A204.1 (cell line): ENCODE data around the gene RNF14.

Experiments used
- FAIRE-seq: peaks from 2 replicates; lab custom pipeline; 2012; peaks lifted over from hg19 to GRCh38; lab: Jason Lieb, UNC

RNF14 gene

DNA sequence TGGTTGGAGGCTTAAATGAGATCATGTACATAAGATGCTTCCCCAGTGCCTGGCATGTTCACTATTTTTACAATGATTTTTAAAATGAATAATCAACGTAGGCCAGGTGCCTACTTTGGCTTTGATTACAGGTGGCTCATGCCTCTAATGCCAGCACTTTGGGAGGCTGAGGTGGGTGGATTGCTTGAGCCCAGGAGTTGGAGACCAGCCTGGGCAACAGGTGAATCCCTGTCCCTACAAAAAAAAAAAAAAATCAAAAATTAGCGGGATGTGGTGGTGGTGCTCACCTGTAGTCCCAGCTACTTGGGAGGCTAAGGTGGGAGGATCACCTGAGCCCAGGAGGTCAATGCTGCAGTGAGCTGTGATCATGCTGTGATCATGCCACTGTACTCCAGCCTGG, 20.1 kb upstream of the RNF14 start:
- FAIRE-seq, result no peak

GRCh38 chr5:141949511-141949910, 19.4 kb upstream of the RNF14 start:
- no peak for FAIRE-seq

GRCh38 chr5:141950207-141951005, 18.5 kb upstream of the RNF14 start:
- FAIRE-seq, result no peak

DNA sequence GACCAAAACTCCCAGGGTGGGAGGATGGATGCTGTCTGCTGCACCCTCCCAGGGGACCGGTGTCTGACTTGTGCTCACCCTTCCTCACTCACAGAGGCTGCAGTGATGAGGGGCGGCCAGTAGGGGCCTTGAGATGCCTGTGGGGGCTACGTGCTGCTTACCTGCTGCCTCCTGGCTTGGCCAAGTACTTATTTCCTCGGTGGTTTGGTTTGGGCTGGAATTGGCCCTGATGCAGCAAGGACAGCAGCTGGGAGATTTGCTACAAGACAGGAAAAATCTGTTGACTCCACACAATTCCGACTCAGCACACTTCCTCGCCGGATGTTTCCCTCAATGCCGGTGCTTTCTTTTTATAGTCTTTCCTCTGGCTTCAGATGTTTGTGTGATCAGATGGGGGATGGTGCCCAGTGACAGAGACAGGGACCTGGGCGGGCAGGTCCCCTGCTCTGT, 17.5 kb upstream of the RNF14 start:
- FAIRE-seq, result no peak

DNA sequence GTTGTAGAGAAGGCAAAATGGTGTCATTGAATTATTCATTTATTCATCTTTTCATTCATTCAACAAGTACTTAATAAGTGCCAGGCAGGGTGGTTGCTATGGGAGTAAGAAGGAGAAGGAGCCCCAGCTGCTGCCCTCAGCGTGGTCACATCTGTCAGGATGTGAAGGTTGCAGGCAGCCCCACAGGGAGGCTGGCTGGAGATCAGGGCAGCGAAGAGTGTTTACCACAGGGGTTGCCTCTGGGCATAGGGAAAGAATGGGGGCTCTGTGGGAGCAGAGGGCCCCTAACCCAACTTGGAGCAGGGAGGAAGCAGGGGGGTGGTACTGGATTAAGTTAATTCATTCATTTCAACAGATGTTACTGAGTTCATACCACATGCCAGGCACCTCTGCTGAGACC, 16.9 kb upstream of the RNF14 start:
- no peak for FAIRE-seq

DNA sequence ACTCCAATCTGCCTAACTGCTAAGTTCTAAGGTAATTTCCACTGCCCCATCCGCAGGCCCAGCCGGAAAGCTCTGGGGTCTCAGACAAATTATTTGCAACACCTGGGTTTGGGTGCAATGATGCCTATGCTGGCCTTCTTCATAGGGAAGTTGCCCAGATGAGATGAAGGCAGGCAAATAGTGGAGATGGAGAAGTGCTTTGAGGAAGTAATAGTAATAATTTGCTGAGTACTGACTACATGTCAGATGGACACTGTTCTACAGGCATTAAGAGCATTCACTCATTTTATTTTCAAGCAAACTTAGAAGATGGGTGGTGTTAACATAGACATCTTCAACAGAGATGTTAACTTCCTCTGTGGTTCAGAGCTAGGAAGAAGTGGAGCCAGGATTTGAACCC, 14.7 kb upstream of the RNF14 start:
- no peak for FAIRE-seq

- no peak for FAIRE-seq
Measured at GRCh38 chr5:141957367-141957996, 11.4 kb upstream of the RNF14 start.

GRCh38 chr5:141958113-141958512, 10.8 kb upstream of the RNF14 start, which contains the start of gene PCDH12:
TSS of gene PCDH12 (minus strand) at chr5:141958202. CDS start at chr5:141957851, 351 bp downstream.
- no peak for FAIRE-seq

DNA sequence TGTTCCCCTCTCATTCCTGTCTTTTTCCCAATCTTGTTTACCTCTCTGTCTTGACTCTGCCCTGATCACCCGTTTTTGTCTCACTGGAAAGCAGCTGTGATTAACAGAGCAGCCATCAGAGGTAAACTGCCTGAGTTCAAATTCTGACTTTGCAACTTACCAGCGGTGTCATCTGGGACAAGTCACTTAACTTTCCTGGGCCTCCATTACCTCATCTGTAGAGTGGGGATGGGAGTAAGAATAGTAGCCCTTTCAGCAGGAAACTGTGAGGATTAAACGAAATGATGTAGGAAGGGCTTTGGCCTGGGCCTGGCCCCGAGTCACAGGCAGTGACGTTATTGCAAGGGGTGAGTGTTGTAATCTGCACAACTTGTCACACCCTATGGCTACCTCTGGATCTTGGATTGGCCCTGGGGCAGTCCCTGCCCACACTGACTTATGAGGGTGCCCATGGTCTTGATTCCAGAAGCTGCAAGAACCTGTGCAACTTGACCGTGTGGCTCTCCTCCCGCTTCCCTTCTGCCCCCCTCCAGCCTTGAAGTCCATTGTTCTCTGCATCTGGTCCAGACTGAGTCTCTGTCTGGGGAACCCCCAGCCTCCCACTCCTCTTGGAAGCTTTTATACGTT, 10.2 kb upstream of the RNF14 start:
- FAIRE-seq, result no peak

DNA sequence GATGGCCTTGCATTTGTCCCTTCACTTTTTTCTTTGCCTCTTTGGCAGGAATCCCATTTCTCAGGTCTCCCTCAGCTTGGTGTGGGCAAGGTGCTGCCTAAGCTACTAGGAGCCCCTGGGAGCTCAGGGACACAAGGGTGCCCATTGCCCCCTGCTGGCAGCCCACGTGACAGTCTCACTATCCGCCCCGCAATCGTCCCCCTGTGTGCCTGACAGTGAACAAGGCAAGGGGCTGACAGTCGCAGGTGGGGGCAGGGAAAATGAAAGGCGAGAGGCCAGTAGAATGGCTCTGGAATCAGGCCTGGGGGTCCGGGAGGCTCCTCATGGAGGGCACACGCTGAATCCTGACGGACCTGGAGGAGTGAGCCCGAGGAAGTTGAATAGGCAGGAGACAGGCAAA, 8.9 kb upstream of the RNF14 start:
- FAIRE-seq, result no peak

GRCh38 chr5:141960449-141961323, 8.2 kb upstream of the RNF14 start:
- FAIRE-seq, result peak; percentile 58

DNA sequence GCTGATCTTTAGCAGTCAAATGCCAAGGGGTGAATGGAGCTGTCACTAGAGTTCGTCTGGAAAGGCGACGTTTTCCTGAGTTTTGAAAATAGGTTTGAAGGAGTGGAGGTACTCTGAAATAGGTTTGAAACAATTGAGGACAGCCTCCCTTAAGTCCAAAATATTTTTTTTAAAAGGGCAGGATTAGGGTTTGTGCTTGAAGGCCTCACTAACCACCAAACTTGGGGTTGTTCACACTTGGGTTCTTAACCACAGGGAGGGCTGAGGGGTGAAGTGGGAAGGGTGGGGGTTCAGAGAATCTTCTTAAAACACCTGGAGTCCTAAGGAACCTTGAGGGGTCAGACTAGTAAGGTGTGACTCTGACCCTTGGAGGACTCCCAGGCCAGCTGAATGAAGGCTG, 7.4 kb upstream of the RNF14 start:
- FAIRE-seq, result no peak

GRCh38 chr5:141963701-141964100, 5.2 kb upstream of the RNF14 start:
- FAIRE-seq, result no peak

GRCh38 chr5:141965071-141965470, 3.8 kb upstream of the RNF14 start:
- no peak for FAIRE-seq

DNA sequence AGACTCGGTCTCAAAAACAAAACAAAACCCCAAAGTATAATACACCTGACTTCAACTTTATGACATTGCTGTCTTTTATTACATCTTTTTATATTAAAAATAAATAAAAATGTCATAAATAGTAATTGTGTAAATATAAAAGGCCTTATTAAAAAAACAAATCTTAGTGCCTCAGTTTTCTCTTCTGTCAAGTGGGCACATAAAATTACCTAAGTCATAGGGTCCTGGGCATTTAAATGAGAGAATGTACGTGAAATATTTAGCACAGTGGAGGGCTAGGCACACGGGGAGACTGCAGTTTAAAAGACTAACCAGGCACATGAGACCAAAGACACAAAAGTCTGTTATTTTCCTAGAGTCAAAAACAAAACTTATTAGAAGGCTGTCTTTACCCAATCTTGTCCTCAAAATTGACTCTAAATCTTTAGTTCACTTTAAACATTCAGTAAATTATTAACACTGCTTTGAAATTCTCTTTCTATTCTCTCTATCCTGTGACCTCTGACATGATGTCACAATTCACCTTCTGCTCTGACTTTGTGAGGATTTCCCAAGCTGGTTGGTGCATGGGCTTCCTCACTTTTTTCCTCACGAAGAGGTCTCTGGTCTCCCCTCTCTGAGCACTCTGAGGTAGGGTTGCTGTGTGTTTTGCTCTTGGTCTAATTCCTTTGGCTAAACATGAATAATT, 2.5 kb upstream of the RNF14 start:
- FAIRE-seq, result no peak

GRCh38 chr5:141966963-141967333, 2.0 kb upstream of the RNF14 start:
- no peak for FAIRE-seq

DNA sequence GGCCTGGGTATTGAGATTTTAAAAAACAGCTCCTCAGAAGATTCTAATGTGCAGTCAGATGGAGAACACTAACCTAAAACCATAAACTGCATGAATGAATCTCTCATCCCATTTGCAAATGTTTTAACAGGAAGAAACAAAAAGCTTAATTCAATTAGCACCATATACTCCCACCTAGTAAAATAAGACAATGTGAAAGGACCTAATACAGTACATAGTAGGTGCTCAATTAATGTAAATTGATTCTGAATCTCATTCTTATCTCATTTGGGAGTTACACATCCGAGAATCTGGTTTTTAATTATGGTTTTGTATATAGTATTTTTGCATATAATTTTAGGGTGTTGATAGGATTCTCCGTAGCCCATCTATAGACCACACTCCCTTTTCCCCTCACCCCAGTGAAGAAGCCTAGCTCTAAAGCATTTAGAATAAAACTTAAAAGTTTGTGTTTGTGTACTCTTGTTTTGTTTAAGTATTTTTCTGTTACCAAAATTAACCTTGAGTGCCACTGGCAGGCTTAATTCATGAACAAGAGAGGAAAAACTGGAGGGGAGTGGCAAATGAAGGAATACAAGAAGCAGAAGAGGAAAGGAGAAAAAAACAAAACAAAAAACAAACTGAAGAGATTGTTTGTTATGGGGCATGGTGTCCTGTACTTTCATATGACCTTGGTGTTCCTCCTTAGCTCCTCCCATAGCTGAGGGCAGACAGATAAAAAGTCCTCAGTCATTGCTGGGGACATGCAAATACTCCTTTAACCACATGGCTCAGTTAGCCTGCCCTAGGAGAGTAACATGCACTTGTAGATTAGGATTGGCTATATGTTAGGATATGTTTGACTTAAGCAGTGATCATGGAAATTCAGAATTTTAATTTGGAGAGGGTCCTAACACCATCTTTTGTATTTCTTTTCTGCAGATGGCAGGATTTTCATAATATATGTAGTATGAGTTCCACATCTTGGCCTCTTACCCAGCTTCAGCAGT, 1.2 kb downstream of the RNF14 start:
- FAIRE-seq, result no peak

DNA sequence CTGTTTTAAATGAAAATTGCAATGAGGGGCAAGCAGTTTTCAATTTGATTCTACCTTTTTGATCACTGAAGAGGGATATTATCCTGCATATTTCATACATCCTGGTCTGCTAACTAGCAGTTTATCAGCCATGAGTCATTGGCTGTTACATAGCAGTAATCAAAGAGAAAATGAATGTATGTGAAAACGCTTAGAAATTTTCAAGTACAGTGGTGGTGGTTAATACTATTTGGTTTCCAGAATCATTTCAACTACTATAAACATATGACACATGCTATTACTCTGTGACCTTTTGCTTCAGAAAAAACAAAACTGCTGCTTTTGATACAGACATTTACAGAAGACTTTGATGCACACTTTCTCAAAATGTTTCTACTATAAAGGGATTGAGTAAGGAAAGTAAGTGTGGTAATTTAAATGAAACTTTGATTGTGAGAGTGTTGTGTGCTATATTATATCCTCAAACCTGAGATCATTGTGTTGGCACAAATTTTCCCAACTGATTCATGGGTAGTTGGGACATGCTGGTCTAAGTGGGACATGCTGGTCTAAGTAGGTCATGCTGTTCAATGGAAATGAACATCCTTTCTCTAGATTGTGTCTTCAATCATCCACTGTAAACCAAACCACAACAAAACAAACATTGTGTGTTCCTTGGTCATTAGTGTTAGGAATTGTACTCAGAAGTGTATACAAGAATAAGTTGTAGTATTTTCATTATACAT, 5.1 kb downstream of the RNF14 start:
- no peak for FAIRE-seq

- no peak for FAIRE-seq
Measured at GRCh38 chr5:141976176-141976575, 7.3 kb downstream of the RNF14 start.

GRCh38 chr5:141978389-141978788, 9.5 kb downstream of the RNF14 start:
- FAIRE-seq, result no peak
